Stimulated activated CD8-positive, alpha-beta memory T cell treated with anti-CD3 and anti-CD28 coated beads, Interleukin-12 subunit alpha, Interleukin-12 subunit beta, amount 100 ng/mL, for 24 hours (primary cell): Measurements from ENCODE around the gene SPINK1.
"Not testable (repeated sequence)": the region's sequence is repeated elsewhere in the genome, so short reads cannot be mapped to it uniquely, and the experiment has no call there.

Experiments used
- DNase-seq: peaks from one replicate; pipeline ENCODE4 v3.0.0-alpha.2; 2020; ENCODE audit errors: extremely low read depth

SPINK1 gene, protein sequence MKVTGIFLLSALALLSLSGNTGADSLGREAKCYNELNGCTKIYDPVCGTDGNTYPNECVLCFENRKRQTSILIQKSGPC

DNA sequence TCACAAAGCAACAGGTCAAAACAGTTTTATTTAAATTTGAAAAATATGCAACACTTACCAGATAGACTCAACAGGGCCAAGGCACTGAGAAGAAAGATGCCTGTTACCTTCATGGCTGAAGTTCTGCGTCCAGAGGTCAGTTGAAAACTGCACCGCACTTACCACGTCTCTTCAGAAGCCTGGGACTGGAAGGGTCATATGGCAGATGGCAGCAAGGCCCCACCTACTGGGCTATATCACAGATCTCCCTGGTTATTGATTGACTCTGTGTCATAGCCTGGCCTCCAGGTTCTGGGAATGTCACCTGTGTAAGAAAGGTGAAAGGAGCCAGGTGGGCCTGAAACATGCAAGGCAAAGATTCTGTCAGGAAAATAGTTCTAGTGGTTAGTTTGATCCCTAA is at the start of gene SPINK1:
Gene SPINK1 (minus strand): TSS at position 207 of the 400 bp plus-strand sequence. CDS start 94 bp downstream, at position 113.
- no peak for DNase-seq

DNA sequence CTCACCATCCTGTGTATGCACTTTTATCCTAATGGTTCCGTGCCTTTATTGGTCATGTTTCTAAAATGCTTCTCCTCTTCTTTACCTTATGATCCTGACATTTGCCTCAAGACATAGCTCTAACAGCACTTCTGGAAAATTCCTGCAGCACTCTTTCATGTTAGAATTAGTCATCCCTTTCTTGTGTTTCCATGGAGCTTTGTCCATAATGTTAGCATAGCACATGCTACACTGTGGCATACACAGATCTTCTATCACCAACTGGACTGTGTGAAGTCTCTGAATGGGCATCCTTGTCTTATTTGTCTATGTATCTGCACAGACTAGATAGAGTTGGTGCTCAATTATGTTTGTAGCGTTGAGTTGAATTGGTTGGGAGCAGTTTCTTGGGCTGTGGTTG is 49.0 kb upstream of the SPINK1 start:
- no peak for DNase-seq

DNA sequence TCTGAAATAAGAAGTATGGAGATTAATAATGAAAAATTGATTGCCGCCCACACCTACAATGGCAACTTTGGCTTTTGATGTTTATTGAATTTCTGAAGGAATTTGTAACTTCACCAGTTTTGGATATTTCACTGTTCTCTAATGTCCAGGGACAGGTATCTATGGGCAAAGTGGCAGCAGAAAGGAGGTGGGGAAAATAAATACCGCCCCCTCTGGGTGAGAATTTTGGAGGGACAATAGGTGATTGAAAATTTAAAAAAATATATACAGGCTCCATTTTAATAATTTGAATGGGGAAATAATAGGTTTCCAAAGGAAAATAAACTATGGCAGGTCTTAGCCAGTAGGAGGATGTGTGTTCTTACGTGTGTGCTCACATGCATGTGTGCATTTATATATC is 48.3 kb upstream of the SPINK1 start:
- no peak for DNase-seq

DNA sequence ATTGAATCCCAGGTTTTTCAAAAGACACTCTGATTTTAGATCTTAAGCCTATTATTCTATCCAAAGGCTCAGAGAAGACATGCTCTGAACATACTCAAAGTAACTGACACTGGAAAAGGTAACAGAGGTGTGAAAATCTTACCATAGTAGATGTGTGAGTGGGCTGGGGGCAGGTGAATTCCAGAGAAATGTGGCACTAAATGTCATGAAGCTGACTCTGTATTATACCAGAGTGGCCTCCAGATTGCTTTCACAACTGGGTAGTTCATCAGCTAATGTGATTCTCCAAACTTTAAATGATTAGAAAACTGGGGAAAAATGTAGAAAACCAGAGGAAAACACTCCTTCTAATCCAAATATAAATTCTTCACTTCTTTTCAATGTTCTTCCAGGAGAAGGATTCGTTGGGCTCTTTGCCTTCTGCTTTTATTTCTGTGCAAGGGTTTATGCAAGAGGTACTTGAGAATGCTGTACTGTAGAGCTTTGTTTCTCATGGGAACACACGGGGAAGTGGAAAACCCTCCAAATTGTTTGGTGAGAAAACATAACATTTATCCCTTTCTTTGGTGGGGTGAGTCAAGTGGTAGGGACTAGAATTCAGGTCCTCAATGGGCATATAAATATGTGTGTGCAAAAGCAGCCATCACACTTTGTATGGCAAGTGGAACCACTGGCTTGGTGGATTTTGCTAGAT is 46.7 kb upstream of the SPINK1 start, which contains the start of gene SCGB3A2:
Gene SCGB3A2 (plus strand): TSS at position 646 of the 694 bp plus-strand sequence. CDS start 93 bp downstream, outside the sequence.
- no peak for DNase-seq

DNA sequence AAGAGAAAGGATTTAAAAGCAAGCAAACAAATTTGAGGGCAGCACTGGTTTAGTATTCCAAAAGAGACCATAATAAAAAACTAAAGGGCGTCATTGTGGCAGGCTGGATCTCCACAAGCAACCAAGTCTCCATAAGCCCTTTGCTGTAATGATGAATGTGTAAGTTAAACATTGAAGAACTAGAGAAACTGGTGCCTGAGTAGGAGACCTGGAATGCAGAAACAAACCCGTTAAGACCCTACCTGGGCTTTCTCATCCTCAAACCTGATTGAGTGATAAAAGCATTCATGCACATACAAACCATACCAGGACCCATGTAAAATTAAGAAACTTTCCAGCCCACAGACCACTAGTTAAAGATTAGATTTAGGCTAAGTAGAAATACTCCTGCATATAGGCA is 45.2 kb upstream of the SPINK1 start:
- no peak for DNase-seq

DNA sequence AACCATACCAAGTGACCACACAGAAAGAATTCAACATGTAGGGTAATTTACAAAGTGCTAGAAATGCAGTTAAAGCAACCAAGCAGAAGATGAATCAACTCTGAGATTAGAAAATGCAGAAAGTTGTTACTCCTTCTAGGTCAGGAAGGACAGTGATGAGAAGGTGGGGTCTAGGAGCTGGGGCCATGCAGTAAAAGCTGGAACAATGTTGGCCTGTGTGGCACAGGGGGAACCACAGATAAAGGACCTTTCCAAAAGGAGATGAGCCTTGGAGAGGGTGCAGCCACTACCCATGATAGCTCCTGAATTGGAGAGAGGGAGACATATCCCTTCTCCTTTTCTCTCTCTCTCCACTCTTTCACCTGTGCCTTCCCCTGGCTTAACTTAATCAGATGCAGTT is 44.7 kb upstream of the SPINK1 start:
- no peak for DNase-seq

DNA sequence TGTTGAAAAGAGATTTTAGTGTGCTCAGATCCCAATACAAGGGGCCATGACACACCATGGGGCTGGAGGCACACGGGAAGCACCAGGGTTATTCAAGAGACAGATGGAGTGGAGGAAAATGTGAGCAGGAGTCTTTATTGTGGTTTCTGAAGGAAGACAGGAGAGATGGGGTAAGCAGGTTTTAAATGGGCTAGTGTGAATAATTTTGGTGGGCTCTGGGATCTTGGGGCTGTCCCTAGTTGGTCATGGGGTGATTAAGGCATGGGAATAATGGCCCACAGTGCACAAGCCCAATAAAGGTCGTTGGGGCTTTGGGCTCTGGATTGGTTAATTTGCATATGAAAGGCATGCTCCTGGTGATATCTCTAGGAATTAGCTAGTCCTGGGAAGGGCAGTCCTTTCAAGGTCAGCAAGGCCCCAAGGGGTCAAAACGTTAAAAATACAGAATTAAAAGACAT is 43.5 kb upstream of the SPINK1 start:
- DNase-seq: no peak

DNA sequence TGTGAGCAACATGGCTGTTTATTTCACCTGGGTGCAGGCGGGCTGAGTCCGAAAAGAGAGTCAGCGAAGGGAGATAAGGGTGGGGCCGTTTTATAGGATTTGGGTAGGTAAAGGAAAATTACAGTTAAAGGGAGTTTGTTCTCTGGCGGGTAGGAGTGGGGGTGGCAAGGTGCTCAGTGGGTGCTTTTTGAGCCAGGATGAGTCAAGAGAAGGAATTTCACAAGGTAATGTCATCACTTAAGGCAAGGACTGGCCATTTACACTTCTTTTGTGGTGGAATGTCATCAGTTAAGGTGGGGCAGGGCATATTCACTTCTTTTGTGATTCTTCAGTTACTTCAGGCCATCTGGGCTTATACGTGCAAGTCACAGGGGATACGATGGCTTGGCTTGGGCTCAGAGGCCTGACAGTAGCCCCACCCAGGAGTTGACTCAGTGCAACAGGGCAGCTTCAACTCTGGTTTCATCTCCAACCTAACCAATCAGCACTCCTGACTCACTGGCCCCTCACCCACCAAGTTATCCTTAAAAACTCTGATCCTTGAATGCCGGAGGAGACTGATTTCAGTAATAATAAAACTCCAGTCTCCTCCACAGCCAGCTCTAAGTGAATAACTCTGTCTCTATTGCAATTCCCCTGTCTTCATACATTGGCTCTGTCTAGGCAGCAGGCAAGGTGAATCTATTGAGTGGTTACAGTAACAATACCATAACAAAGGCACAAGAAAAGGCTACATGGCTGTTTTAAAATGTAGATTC is 42.8 kb upstream of the SPINK1 start:
- not testable (repeated sequence) for DNase-seq

DNA sequence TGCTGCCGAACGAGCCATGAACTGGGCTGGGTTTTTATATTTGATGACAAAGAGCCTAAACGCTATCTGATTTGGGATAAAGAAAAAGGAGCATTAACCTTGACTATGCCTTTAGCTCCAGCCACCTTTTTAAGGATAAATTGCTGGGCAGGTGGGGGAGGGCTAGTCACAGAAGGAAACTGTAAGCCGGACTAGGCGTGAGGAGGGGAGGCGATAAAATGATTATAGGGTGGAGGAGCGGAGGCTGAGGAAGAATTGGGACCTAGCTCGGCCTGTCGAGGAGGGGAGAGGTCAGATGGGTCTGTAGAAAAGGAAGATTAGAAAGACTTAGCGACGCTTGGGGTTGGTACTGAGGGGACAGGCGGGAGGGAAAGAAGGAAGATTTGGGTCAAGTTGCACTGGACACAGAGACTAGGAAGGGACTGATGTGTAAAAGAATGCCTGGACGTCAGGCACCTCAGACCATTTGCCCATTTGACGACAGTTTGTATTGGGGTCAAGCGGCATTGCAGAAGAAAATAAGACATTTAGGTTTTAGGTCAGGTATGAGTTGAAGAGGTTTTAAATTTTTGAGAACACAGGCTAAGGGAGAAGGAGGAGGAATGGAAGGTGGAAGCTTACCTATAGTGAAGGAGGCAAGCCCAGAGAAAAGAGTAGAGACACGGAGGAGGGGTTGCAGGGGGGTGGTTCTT is 41.4 kb upstream of the SPINK1 start:
- not testable (repeated sequence) for DNase-seq

DNA sequence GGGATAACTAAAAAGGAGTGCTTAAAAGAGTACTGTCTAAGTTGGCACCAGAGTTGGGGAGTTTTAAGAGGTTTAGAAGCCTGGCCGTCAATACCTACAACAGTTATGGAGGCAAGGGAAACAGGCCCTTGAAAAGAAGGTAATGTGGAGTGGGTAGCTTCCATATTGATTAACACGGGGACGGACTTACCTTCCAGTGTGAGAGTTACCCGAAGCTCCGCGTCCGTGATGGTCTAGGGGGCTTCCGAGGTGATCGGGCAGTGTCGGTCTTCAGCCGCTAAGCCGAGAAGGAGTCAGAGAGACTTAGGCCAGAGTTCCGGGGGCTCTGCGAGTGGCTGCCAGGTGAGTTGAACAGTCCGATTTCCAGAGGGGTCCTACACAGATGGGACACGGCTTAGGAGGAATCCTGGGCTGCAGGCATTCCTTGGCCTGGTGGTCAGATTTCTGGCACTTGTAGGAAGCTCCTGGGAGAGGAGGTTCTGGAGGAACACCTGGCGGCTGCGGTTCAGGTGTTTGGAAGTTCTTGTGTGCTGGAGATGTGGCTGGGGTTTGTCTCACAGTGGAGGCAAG is 40.6 kb upstream of the SPINK1 start:
- DNase-seq: not testable (repeated sequence)

DNA sequence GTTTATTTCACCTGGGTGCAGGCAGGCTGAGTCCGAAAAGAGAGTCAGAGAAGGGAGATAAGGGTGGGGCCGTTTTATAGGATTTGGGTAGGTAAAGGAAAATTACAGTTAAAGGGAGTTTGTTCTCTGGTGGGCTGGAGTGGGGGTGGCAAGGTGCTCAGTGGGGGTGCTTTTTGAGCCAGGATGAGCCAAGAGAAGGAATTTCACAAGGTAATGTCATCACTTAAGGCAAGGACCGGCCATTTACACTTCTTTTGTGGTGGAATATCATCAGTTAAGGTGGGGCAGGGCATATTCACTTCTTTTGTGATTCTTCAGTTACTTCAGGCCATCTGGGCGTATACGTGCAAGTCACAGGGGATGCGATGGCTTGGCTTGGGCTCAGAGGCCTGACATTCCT is 38.4 kb upstream of the SPINK1 start:
- not testable (repeated sequence) for DNase-seq

DNA sequence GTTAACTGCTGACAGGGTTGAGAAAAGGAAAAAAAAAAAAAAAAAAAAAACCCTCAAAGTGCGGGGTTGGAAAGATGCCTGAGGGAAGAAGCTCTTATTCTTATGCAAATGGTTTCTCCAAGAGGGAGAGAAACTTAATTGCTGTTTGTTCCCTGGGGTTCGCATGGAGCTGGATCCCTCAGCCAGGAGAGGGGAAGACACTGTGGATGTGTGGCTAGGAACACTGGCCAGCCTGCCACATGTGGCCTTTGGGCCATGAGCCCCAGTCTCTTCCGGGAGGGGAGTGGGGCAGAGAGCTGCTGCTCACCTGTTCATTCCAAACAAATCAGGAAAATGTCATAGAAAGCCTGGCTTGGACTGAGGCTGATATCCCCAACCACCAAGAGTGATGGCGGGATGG is 37.6 kb upstream of the SPINK1 start:
- DNase-seq: no peak

DNA sequence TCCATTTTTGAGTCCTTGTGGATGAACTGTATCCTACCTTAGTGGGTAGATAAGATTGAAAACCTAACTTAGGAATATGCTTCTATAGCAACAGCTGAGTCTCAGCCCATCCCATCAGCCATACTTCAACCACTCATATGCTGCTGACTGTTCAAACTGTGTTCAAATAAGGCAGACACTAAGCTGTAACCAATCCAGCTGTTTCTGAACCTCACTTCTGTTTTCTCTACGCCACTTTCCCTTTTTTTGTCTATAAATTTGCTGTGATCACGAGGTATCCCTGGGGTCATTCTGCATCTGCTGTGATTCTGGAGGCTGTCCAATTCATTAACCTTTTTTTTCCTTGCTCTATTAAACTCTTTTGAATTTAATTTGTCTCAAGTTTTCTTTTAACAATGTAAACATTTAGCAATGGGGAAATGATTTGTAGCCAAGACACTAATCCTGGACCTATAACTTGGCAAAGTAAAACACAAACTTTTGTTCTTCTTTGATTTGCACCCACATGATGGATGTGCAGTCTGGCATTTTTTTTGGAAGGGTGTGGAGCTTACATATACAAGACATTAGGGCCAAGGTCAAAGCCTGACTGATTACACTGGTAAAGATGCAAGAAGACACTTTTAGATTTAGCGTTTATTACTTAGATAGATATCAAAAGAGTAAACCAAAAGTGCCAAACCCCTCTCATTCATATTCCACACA is 32.1 kb upstream of the SPINK1 start:
- no peak for DNase-seq

DNA sequence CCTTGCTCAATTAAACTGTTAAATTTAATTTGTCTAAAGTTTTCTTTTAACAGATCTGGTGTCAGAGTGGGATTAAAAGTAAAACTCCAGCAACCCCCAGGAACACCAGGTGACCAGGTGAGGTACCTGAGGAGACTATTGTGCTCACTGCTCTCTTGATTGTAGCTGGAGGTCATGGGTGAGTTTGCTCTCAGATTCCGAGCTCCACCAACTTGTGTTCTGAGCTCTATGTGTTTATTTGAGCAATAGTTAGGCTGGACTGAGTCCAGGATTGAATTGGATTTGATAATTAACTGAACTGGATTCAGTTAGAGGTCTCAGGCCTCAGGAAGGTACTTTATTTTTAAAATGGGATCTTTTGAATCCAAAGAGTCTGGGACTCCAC is 29.2 kb upstream of the SPINK1 start:
- DNase-seq: no peak

DNA sequence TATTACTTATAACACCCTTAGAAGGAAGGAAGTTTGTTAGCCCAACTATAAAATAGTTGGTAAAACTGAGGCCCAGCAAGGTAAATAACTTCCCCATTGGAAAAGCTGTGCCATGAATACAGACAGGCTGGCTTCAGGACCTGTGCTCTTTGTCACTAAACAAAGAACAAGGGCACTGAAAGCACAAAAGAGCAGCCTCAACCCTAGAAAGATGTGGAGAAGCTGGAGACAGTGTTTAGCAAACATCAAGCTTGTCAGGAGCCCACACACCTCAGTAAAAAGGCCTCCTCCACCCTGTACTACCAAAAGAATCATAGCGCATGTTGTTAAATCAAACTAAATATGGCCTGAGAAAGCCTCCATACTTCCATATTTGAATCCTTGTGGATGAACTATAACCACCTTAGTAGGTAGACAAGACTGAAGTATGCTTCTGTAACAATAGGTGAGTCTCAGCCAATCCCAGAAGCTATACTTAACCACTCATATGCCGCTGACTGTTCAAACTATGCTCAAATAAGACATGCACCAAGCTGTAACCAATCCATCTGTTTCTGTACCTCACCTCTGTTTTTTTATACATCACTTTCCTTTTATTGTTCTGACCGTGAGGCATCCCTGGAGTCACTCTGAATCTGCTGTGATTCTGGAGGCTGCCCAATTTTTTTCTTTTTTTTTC is 28.6 kb upstream of the SPINK1 start:
- no peak for DNase-seq

DNA sequence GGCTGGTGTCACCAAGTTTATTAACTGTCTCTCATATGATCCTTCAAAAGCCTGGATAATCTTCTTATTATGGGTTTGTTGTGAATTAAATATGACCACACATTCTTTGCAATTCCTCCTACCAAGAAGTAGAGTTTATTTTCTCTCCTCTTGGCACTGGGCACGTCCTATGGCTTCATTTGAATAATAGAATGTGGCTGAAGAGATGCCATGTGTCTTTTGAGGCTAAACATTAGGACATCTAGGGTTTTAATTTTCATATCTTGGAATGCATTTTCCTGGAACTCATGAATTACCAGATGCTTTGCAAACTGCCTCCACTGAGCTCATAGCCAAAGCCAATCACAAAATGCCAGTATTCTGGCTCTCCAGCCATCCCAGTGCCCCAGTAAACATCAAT is 27.1 kb upstream of the SPINK1 start:
- DNase-seq: no peak

DNA sequence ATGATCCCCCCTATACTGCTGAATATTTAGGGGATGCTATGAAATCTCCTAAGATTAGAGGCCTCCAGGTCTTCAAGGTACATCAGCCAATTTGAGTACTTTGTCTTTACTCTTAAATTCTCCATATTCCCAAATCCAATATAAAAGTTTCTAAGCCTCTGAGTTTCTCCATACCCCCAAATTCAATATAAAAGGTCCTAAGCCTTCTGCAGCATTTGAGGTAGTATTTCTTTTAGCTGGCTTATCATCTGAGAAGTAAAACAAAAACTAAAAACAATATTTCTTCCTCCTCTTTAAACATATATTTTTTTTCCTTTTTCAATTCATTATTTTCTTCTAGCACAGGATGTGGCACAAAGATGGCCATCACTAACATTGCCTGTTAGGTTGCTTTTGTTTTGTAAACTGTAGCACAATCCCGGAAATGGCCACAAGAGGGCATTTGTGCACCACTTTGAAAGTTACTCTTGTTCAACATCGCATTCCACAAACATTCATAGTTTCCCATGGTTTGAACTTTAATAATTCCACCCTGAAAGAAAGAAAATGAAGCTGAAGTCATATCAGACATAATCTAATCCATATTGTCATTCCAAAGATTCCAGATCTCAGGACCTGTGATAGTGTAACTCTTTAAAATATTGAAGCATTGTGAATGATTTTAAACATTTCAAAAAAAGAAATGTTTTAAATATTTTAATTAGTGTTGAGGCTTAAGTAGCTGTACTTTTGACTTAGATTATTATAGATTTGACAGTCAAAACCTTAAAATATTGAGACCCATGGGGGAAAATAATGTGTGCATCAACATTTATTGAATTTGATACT is 26.0 kb upstream of the SPINK1 start:
- DNase-seq: no peak

DNA sequence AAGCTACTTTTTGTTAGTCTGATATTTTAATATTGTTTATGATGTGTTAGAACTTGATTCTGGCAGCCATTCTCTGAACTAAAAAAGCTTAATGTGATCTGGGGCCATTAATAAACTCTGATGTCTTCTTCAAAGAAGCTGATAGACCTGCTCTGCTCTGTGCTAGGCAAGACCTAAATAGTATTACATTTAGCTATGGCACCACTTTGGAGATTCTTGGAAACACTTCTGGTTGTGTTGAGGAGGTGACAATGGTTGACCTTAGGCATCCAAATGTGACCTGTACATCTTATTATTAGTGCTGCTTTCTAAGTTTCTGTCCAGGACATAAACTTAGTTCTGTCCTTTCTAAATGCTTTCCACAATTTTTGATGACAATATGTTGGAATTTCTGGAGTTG is 25.3 kb upstream of the SPINK1 start:
- DNase-seq: no peak

DNA sequence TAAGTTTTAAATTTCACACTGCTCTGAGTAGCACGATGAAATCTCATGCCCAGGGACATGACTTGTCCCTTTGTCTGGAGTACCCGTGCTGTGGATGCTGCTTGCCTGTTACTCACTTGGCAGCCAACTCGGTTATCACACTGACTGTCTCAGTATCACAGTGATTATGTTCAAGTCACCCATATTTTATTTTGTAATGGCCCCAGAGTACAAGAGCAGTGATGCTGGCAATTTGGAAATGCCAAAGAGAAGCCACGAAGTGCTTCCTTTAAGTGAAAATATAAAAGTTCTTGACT is 24.3 kb upstream of the SPINK1 start:
- DNase-seq: no peak
